GM12891 (cell line): ENCODE measurements around the gene FBF1.

Source experiments
- POLR2A ChIP-seq: IDR thresholded peaks from 2 replicates; pipeline ENCODE4 v1.6.1; 2011; ENCODE audit warnings: low read depth, low read length, control low read depth
- POLR2AphosphoS5 ChIP-seq: IDR thresholded peaks from 2 replicates; pipeline ENCODE4 v1.6.1; 2011; ENCODE audit warnings: low read depth, low read length, control low read depth
- SPI1 ChIP-seq: IDR thresholded peaks from 2 replicates; pipeline ENCODE4 v1.6.1; 2011; ENCODE audit warnings: low read depth, low read length, control low read depth
- TAF1 ChIP-seq: IDR thresholded peaks from 2 replicates; pipeline ENCODE4 v1.6.1; 2011; ENCODE audit warnings: low read depth, low read length, control low read depth

- TF ChIP-seq POLR2A (no peak), SPI1 (no peak), TAF1 (no peak), POLR2AphosphoS5 (no peak)
These were observed 67.1 kb downstream of the FBF1 start for GRCh38 chr17:75873587-75874322.
